ENCODE measurements around the gene MPPED2.

The MPPED2 gene

GRCh38 chr11:30447058-30447640 lies 139.0 kb downstream of the MPPED2 start:
- Mint-ChIP-seq H3K36me3 (no peaks in the 10 kb centered on the region), H3K4me3 (no peak overlapping the region), H3K27me3 (peaks cover 8% of the 10 kb centered on the region), H3K9me3 (no peaks in the 10 kb centered on the region), H3K4me1 (no peaks in the 10 kb centered on the region), H3K27ac (no peak overlapping the region)
- no peak for ATAC-seq

DNA sequence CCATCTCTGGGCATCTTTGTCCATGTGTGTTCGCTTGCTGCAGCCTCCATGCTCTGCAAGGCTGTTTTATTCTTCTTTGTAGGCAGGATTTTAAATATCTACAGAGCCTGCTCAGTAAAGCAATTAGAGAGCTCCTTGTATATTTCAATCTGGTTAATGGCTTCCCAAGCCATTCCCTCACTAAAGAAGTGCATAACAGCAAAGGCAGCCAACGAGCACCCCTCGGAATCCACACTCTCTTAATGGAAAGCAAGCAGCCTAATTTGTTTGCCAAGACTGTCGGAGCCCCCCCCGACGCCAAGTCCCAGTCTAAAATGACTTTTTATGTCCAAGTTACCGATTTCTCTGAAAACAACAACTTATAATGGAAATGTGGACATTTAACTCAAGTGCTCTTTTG lies 139.6 kb downstream of the MPPED2 start:
- Mint-ChIP-seq H3K27me3 (peaks cover 8% of the 10 kb centered on the region), H3K9me3 (no peaks in the 10 kb centered on the region)
- ATAC-seq, result no peak

DNA sequence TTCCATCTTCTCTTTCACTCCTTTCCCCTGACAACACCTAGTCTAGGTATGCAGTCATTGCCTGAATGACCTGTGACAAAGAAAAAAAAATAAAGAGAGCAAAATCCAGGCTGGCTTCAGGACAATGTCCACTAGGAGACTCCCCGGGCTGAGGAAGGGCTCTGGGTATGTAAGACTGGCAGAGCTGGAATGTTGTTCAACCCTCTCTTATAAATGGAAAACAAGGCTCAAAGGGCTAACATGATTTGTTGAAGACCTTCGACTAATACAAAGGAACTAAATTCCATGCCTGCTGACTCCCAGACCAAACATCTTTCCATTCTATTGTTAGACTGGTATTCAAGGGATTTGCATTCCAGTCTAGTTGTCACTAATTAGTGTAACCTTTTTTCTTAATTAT lies 141.1 kb downstream of the MPPED2 start:
- Mint-ChIP-seq H3K27me3 (peaks cover 8% of the 10 kb centered on the region), H3K9me3 (no peaks in the 10 kb centered on the region), H3K27ac (no peak overlapping the region), H3K4me3 (no peak overlapping the region), H3K4me1 (no peaks in the 10 kb centered on the region), H3K36me3 (no peaks in the 10 kb centered on the region)
- ATAC-seq, result no peak

More for the DNA sequence above, 139.6 kb downstream of the MPPED2 start:
- Mint-ChIP-seq H3K36me3 (no peaks in the 10 kb centered on the region), H3K27ac (no peak overlapping the region), H3K4me3 (no peak overlapping the region), H3K4me1 (no peaks in the 10 kb centered on the region)

DNA sequence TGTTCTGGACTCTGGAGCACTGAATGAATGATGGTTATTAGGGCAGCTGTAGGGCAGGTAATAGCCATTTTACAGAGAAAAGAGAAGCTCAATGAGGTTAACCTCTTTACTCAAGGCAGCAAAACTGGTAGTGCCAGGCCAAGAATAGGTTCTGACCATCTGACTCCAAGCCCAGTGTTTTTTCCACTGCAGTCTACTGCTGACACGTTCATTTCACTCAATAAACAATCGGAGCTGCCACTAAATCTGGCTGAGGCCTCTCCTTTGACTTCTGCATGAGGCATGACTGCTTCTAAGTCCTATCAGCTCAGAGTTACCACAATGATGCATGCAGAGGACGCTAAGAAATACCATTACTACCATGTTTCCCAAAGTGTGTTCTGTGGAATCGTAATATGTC lies 145.6 kb downstream of the MPPED2 start:
- Mint-ChIP-seq H3K27ac (no peak overlapping the region), H3K4me3 (no peak overlapping the region), H3K9me3 (no peaks in the 10 kb centered on the region), H3K27me3 (no peaks in the 10 kb centered on the region), H3K4me1 (no peaks in the 10 kb centered on the region), H3K36me3 (no peaks in the 10 kb centered on the region)
- no peak for ATAC-seq

DNA sequence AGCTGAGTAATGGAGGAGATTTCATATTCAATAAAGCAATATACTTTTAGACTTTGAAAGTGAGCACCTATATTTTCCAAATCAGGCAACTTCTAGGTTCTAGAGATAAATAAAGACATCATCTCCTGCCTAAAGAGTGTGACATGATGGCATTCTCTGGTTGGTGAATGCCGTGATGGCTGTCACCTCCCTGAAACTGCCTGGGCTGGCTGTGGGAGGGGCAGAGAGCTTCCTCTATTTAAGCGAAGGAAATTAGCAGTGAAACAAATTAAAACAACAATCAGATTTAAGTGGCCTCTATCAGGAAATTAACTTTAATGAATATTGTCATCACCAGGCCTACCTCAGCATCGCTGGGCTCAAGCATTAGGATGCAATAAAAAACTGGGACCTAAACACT lies 149.4 kb downstream of the MPPED2 start:
- Mint-ChIP-seq H3K36me3 (no peaks in the 10 kb centered on the region), H3K4me3 (no peak overlapping the region), H3K27ac (no peak overlapping the region), H3K4me1 (no peaks in the 10 kb centered on the region), H3K27me3 (no peaks in the 10 kb centered on the region), H3K9me3 (no peaks in the 10 kb centered on the region)
- ATAC-seq, result no peak

- no peaks in the 10 kb centered on the region for H3K4me1 Mint-ChIP-seq
- H3K4me3 Mint-ChIP-seq, result no peak overlapping the region
- H3K9me3 Mint-ChIP-seq, result no peaks in the 10 kb centered on the region
- H3K36me3 Mint-ChIP-seq, result no peaks in the 10 kb centered on the region
- no peaks in the 10 kb centered on the region for H3K27me3 Mint-ChIP-seq
- peak; percentile 37 for ATAC-seq
- no peak overlapping the region for H3K27ac Mint-ChIP-seq
These were observed 150.7 kb downstream of the MPPED2 start for GRCh38 chr11:30435488-30435887.

DNA sequence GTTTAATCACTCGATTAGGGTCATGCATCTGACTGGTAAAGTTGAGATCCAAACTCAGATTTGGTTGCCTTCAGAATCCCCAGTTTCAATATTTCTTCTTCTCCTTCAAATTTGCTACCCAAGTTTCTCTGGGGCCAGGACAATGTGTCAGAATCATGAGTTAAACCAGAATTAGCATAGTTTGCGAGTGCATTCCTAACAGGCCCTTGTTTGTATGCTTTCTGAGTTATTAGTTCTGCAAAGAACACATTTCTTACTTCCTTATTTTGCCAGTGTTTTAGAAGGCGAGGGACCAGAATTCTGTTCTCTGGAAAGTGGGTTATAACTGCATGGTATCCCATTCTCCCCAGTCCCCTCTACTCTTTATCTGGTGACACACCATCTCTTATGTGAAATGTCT lies 151.3 kb downstream of the MPPED2 start:
- Mint-ChIP-seq H3K4me3 (no peak overlapping the region), H3K36me3 (no peaks in the 10 kb centered on the region), H3K4me1 (no peaks in the 10 kb centered on the region), H3K9me3 (no peaks in the 10 kb centered on the region), H3K27ac (no peak overlapping the region), H3K27me3 (peaks cover 2% of the 10 kb centered on the region)
- ATAC-seq, result no peak

DNA sequence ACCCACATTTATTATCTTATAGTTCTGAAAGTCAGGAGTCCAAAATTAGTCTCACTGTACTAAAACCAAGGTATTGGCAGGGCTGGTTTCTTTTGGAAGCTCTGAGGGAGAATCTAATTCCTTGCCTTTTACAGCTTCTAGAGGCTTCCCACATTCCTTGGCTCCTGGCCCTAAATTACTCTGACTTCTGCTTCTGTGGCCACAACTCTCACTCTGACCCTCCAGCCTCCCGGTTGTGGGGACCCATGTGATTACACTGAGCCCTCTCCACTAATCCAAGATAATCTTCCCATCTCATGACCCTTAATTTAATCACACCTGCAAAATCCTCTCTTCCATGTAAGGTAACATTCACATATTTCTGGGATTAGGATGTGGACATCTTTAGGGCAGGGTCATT lies 152.3 kb downstream of the MPPED2 start:
- no peak overlapping the region for H3K4me3 Mint-ChIP-seq
- no peaks in the 10 kb centered on the region for H3K36me3 Mint-ChIP-seq
- H3K9me3 Mint-ChIP-seq, result no peaks in the 10 kb centered on the region
- H3K27ac Mint-ChIP-seq, result no peak overlapping the region
- H3K27me3 Mint-ChIP-seq, result peaks cover 13% of the 10 kb centered on the region
- no peak for ATAC-seq
- no peaks in the 10 kb centered on the region for H3K4me1 Mint-ChIP-seq

DNA sequence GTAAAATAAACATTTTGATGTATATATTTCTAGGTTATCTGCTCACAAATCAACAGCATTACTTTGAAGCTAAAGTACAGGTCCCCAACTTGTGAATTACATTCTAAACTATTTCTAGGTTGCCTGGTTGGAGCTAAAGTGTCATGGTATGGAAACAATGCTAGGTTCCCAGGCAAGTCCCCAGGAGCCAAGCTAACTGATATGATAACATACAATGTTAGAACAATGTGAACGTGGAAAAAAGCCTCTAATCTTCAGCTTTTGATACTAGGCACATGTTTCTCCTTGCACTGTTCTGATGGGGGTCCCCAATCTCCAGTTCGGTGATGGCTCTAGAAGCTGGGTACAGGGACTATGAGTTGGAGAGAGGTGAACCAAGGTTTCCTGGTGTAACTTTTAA lies 153.4 kb downstream of the MPPED2 start:
- Mint-ChIP-seq H3K9me3 (no peaks in the 10 kb centered on the region), H3K36me3 (no peaks in the 10 kb centered on the region), H3K4me1 (no peaks in the 10 kb centered on the region), H3K27me3 (peaks cover 14% of the 10 kb centered on the region), H3K4me3 (no peak overlapping the region), H3K27ac (no peak overlapping the region)
- no peak for ATAC-seq

GRCh38 chr11:30432178-30432577 lies 154.0 kb downstream of the MPPED2 start:
- no peaks in the 10 kb centered on the region for H3K9me3 Mint-ChIP-seq
- no peaks in the 10 kb centered on the region for H3K36me3 Mint-ChIP-seq
- no peak for ATAC-seq
- no peaks in the 10 kb centered on the region for H3K4me1 Mint-ChIP-seq
- no peak overlapping the region for H3K27ac Mint-ChIP-seq
- no peak overlapping the region for H3K4me3 Mint-ChIP-seq
- H3K27me3 Mint-ChIP-seq, result peaks cover 14% of the 10 kb centered on the region

GRCh38 chr11:30431127-30431814 lies 154.9 kb downstream of the MPPED2 start:
- Mint-ChIP-seq H3K36me3 (no peaks in the 10 kb centered on the region), H3K27ac (no peak overlapping the region), H3K4me1 (no peaks in the 10 kb centered on the region), H3K4me3 (no peak overlapping the region), H3K27me3 (peaks cover 16% of the 10 kb centered on the region), H3K9me3 (no peaks in the 10 kb centered on the region)
- ATAC-seq, result no peak

- ATAC-seq, result no peak
- H3K9me3 Mint-ChIP-seq, result no peaks in the 10 kb centered on the region
- no peaks in the 10 kb centered on the region for H3K36me3 Mint-ChIP-seq
- peaks cover 25% of the 10 kb centered on the region for H3K27me3 Mint-ChIP-seq
- no peaks in the 10 kb centered on the region for H3K4me1 Mint-ChIP-seq
- H3K4me3 Mint-ChIP-seq, result no peak overlapping the region
- no peak overlapping the region for H3K27ac Mint-ChIP-seq
These were observed 156.6 kb downstream of the MPPED2 start for GRCh38 chr11:30429550-30429949.

DNA sequence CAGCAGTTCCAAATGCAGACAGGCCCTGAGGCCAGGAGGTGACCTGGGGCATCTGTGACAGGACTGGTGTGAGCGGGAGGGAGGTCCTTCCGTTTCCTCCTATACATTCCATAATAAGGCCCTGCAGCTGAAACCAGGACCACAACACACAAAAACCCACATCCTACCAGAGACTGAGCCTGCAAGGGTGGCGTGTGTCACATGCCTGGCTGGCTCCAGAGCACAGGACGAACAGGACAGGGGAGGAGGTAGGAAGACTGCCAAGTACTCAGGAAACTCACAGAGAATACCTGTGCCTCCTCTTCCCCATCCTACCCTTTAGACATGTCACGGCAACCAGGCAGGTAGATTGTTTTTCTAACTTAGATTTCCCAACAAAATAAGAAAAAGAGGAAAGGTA lies 159.4 kb downstream of the MPPED2 start:
- H3K4me1 Mint-ChIP-seq, result no peaks in the 10 kb centered on the region
- H3K27ac Mint-ChIP-seq, result no peak overlapping the region
- no peaks in the 10 kb centered on the region for H3K9me3 Mint-ChIP-seq
- no peak for ATAC-seq
- H3K27me3 Mint-ChIP-seq, result peaks cover 25% of the 10 kb centered on the region
- H3K4me3 Mint-ChIP-seq, result no peak overlapping the region
- H3K36me3 Mint-ChIP-seq, result no peaks in the 10 kb centered on the region

- Mint-ChIP-seq H3K27ac (no peak overlapping the region), H3K36me3 (no peaks in the 10 kb centered on the region), H3K4me1 (no peaks in the 10 kb centered on the region), H3K27me3 (peaks cover 23% of the 10 kb centered on the region), H3K9me3 (no peaks in the 10 kb centered on the region), H3K4me3 (no peak overlapping the region)
- ATAC-seq, result no peak
These were observed 161.3 kb downstream of the MPPED2 start for GRCh38 chr11:30424844-30425243.

- no peak for ATAC-seq
- Mint-ChIP-seq H3K27me3 (peaks cover 18% of the 10 kb centered on the region), H3K36me3 (no peaks in the 10 kb centered on the region), H3K4me1 (no peaks in the 10 kb centered on the region), H3K27ac (no peak overlapping the region), H3K9me3 (no peaks in the 10 kb centered on the region), H3K4me3 (no peak overlapping the region)
These were observed 161.8 kb downstream of the MPPED2 start for GRCh38 chr11:30424321-30424720.

DNA sequence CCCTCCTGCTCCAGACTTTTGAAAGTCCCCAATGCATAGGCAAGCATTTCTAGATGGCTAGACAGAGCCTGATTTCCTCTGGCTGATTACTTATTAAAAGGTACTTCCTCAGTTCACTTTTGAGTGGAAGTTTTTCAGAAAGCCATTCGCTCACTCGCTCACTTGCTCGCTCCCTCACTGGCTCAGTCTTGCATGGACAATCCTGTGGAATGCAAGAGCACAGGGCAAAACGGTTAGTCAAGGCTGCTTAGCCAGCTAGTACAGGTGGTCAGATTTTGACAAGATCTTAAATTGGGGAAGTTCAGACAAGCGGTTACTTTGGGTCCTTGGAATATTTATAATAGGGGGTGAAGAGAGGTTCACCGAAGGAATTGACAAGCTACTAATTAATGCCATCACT lies 162.3 kb downstream of the MPPED2 start:
- H3K4me1 Mint-ChIP-seq, result no peaks in the 10 kb centered on the region
- H3K36me3 Mint-ChIP-seq, result no peaks in the 10 kb centered on the region
- H3K27me3 Mint-ChIP-seq, result peaks cover 13% of the 10 kb centered on the region
- no peak for ATAC-seq
- H3K9me3 Mint-ChIP-seq, result no peaks in the 10 kb centered on the region
- no peak overlapping the region for H3K4me3 Mint-ChIP-seq
- H3K27ac Mint-ChIP-seq, result no peak overlapping the region

All from stimulated activated memory B cell treated with anti-CD40 and anti-IgM and Interleukin-4, amounts not matched to agents 10 μg/mL and 1 μg/mL and 100 μg/mL, for 72 hours (primary cell).